HG03060 (cell line): ENCODE results near the gene YKT6.

Experiments
- ATAC-seq: cut with Tn5 transposase; IDR thresholded peaks from one replicate; pipeline ENCODE4 v1.9.1; 2021; ENCODE audit warnings: low read depth, moderate number of reproducible peaks; ENCODE audit not compliant: unreplicated experiment

Gene YKT6

DNA sequence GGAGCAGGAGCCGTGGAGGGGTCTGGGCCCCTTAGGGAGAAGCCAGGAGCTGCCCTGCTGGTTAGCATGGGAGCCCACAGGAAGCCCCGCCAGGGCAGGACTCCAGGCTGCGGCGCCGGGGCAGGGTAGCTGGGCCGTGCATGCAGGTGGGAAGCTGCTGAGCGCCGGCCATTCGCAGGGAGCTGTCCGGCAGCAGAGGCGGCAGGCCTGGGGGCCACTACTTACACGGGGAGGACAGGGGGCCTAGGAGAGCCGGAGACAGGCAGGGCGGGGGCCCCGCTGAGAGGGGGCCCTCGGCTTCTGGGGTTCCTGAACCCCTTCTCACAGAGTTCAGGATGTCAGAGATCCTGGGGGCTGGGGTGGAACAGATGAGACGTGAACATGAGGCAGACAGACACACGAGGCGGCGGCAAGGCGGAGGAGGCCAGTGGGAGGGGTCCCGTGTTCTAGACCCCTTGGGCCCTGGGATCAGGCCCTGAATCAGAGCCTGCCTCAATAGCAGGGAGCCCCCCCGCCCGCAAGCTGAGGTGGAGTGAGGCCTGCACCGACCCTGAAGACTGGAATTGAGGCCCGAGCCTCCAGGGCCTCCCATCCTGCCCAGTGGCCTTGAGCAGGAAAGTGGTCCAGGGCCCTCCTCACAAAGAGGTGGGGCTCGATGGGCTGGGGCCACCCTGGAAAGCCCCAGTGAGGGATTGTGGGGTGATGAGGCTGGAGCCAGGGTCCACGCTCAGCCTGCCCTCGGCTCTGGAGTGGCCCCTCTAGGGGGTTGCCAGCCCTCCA is 28.0 kb downstream of the YKT6 start:
- no peak for ATAC-seq

DNA sequence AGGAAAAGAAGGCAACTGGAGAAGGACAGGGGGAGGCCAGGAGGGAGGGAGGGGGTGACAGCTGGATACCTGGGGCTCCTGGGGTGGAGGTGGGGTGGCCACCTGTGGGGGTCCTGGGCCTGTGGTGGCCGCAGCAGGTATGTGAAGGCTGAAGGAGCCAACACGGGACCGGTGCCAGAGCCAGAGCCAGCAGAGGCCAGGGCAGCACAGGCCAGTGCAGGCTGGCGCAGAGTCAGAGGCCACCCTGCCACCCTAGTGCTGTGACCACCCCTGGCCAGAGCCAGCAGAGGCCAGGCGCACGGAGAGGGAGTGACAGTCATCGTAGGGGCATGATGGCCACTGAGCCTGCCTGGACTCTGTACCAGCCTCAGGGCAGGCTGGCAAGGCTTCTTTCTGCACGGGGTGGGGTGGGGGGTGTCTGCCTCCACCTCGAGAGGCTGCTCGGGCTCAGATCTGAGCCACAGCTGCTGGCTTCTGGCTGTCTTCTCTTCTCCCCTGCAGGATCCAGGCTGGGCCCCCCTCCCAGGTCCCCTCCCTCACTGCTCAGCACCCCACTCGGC is 28.8 kb downstream of the YKT6 start:
- no peak for ATAC-seq

DNA sequence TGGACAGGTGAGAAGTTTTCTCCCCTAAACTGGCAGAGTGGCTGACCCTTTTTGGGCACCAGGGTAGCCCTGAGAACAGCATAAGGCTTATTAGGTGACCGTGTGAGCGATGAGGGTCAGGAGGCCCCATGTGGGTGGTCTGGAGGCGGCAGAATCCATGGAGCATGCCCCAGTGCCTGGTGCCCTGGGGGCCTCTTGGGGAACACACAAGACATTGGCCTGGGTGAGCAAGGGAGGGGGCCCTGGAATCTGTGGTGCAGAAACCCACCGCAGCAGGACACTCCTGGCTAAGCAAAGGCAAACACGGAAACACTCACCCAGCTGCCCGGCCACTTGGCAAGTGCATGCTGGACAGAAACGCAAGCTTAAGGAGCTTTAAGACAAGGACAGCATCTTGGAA is 29.5 kb downstream of the YKT6 start:
- no peak for ATAC-seq

DNA sequence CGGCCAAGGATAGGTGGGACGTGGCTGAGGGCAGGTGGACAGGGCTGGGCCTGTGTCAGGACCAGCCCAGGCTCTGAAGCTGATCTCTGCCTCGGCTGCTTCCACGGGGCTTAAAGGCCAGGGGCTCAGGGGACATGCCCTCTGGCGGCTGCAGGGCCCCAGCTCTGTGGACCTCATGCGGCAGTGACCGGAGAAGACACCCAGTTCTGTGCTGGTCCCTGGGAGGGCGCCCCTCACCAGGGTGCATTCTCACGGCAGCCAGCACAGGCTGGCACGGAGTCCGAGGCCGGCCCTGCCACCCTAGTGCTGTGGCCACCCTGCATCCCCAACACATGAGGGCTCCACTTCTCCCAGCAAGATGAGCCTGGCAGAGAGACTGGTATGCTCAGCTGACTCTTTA is 30.3 kb downstream of the YKT6 start:
- no peak for ATAC-seq

DNA sequence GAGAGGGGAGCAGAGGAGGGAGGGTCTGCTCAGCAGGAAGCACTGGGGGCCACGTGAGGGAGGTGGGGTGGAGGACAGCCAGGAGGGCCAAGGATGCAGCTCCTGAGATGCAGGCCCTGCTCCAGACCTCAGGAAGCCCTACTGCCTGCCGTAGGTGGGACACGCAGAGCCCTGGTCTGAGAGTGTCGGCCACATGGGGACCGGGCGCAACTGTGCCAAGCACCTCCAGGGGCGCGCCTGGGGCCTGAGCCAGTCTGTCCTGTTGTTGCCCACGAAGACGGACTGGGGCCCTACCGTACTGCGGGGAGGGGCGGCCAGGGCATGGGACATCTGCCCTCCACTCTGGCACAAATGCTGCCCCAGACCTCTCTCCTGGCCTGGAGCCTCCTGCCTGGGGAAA is 31.6 kb downstream of the YKT6 start:
- no peak for ATAC-seq

GRCh38 chr7:44232901-44233715 is 32.3 kb downstream of the YKT6 start:
- ATAC-seq: no peak

DNA sequence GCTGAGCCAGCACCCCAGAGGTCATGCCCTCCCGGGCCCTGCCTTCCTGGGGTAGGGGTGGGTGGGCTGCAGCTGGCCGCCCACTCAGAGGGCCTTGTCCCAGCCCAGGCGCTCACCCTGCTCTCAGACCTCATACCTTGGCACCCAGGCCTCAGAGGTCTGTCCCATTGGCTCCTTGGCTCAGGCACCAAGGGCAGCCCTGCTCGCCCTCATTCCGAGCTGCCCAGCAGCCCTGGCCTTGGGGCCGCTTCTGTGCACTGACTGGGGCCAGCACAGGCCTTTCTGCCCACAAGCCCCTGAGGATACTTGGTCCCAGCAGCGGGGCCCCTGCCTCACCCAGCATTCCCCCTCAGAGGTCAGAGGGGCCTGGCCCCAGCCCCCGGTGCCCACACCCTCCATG is 34.3 kb downstream of the YKT6 start:
- no peak for ATAC-seq

DNA sequence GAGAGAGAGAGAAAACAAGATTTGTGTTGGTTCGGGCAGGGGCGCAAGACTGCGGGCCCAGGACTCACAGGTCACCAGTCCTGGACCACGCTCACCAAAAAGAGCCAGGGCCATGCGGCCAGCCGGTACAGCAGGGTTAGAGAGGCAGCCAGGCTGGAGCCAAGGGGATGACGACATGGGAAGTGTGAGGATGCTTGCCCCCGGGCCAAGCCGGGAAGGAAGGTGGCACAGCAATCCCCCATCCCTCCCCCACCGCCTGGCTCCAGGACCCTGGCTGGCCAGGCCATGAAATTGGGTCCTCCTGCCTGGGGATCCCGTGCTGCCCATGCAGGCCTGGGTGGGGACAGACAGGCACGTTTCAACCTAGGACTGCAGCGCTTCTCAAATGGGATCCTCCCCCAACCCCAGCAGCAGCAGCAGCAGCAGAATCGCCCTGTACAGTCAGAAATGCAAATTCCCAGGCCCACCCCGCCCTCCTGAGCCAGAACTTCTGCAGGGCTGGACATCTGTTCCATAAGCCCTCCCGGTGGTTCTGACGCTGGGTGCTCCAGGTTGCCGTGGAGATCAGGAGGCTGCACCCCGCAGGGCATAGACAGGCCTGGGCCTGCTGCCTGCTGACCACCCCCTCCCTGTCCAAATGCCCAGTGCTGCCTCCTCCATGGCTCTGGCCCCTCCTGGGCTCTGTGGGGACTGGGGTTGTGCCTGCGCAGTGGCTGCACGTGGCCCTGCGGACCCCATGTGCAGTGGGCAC is 35.0 kb downstream of the YKT6 start:
- no peak for ATAC-seq

DNA sequence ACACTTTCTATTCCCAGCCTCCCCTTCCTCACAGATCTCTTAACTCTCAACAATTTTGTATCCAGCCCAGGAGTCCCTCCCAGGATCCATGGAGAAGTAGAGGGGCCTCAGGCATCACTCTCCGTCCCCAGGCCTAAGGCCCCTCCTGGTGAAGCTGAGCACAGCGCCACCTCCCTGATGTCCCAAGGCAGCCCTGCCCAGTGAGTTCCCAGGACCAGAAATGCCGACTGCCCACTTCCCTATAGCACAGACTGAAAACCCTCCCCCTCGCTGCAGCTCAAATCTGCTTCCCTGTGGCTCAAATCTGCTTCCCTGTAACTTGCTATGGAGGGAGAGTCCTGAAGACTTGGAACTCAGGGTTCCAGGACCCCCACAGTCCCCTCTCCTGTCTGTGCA is 35.6 kb downstream of the YKT6 start:
- ATAC-seq: no peak

DNA sequence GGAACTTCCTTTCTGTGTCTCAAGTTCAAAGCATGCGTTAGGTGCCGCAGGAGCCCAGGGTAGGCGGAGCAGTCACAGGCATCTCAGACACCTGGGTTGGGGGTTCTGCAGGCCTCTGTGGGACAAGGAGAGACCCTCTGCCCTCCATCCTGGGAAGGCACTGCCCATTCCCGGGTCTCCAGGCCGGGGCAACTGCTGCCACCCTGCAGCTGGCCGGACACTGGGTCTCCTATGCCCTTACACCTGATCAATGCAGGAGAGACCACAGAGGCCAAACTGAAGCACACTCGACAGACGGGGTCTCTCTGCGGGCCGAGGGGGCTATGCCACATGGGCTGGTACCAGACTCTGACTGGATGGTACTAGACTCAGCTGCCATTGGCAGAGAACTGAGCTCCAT is 36.9 kb downstream of the YKT6 start:
- ATAC-seq: no peak

GRCh38 chr7:44238116-44238695 is 37.4 kb downstream of the YKT6 start:
- no peak for ATAC-seq

- no peak for ATAC-seq
Observed at GRCh38 chr7:44239361-44239760, 38.6 kb downstream of the YKT6 start.

DNA sequence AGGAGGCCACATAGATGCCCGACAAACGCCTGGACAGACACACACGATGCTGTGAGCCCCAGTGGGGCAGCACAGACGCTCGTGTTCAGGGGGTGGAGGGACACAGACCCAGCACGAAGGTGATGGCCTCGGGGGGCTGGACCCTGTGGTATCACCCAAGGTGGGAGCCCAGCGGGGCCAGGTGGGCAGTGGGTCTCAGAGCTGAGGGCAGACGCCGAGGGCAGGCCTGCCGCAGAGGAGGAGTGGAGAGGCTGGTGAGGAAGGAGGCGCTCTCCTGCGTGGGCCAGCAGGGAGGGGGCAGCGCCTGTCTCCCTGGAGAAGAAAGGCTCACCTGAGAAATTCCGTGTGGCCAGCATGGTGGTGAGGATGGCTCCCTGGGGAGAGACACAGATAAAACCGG is 39.6 kb downstream of the YKT6 start:
- no peak for ATAC-seq

DNA sequence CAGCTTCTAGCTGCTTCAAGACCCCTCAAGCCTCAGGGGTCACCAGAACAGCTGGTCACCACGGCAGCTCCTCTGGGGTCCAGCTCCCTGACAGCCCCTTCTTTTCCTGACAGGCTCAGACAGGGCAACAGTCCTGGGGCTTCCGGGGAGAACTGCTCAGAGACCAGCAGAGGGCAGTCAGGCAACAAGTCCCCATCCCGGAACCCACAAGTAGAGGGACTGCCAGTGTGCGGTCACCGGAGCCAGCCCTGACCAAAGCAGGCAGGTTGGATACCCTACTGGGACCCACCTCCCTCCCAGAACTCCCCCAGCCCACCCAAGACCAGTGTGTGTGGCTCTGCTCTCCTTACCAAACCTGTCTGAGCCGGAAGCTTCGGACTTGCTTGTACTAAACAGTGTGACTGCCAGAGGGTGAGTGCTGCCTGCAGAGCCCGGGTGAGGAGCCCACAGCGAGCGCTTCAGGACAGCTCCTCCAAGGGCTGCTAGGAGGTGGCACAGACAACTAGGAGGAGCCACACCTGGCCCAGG is 40.3 kb downstream of the YKT6 start:
- no peak for ATAC-seq

DNA sequence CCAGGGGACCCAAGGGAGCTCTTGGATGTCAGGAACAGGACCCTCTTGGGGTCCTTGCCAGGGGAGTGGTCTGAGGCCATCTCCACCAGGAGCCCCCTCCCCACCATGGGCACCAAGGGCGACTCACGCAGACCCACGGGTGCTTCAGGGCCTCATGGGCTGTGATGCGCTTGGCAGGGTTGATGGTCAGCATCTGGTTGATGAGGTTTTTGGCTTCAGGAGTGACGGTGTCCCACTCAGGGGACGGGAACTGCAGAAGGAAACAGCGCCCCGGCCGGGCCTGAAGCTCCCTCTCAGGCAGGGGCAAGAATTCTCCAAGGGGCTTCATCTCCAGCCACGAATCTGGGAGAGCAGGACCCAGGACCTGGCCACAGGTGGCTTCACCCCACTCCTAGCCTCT is 41.3 kb downstream of the YKT6 start:
- no peak for ATAC-seq

DNA sequence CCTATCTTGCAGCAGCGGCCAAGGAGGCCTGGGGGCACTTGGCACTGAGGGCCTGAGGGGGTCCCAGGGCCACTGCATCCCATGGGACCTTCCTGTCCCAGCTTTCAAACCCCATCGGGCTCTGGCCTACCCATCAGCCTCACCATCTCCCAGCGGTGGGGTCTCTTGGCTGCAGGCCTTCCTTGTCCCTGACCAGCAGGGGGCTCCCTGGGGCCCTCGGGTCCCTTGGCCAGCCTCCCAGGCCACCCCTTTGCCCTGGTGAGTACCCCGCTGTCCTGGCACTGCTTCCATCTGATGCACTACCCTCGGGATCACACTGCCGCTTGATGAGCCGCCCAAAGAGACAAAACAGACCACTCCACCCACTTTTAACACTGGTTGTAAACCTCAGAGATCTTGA is 43.5 kb downstream of the YKT6 start:
- no peak for ATAC-seq

GRCh38 chr7:44246396-44247113 is 45.8 kb downstream of the YKT6 start:
- no peak for ATAC-seq

DNA sequence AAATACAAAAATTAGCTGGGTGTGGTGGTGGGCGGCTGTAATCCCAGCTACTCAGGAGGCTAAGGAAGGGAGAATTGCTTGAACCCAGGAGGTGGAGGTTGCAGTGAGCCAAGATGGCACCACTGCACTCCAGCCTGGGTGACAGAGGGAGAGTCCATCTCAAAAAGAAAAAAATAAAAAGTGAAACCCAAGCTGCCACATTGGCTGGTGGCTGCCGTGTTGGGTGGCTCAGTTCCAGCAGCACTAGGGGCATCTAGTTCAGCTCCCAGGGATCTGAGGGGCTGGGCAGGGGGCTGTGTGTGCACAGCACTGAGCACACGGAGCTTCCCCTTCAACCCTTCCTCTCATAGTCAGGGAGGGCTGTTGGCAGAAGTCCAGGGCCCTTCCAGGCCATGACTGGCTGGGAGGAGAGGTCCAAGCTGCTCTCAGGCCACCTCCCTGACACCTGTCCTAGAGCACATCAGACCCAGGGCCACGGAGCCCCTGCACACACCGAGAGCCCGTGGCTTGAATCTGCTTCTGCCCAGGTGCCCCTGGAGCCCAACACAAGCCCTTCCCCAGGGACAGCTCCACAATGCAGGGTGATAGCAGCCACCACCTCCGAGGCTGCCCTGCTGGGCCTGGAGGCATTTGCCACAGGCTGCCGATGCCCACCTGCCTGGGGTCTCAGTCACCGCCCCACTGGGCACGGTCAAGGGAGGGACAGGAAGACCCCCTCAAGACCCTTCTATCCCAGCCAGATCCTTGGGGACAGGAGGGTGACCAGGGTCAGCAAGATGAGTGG is 47.3 kb downstream of the YKT6 start:
- ATAC-seq: no peak

DNA sequence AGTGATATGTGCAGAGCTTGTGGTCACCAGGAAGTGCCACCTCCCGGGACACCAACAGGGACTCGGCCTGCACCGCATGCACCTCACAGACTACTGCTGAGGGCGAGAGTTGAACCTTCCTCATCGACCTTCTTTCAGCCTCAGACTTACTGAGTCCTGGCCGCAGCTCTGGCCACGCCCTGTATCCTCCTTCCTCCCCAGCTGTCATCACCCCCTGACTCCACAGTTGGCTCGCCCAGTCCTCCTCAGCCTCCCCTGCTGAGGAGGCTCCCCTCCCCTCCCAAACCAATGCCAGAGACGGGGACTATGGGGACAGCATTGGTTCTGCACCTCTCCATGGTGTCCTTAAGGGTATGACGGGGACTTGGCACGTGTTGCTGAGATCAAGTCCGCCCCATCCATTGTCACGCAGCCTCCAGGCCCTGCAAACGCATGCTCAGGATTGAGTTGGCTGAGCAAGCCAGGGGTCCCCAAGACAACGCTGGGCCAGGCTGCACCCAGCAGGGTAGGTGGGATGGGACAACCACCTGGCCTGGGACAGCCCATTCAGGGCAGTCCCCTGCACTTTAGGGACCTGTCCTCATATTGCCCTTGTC is 49.0 kb downstream of the YKT6 start:
- no peak for ATAC-seq
